WI38 (cell line): ENCODE measurements around the gene SENP7.
A peak's percentile ranks its signal among the peaks of the same experiment; 100 is the strongest.
"Not testable (repeated sequence)": the region's sequence is repeated elsewhere in the genome, so short reads cannot be mapped to it uniquely, and the experiment has no call there.

ENCODE experiments used
- H3K4me3 ChIP-seq: 2 replicates; pipeline ENCODE4 v1.5.1; 2011; ENCODE audit warnings: low read depth, mild to moderate bottlenecking, control low read depth, low read length
- TF ChIP-seq, protein P1 (sequence below): IDR thresholded peaks from 2 replicates; pipeline ENCODE4 v1.5.1; 2012; ENCODE audit warnings: low read depth, mild to moderate bottlenecking, control low read depth, low read length

Gene SENP7

GRCh38 chr3:101466465-101467309 is 46.3 kb downstream of the SENP7 start:
- H3K4me3 ChIP-seq = peak overlapping the region; percentile 27; the same call in 1 of the 2 replicates
- TF ChIP-seq, protein P1, sequence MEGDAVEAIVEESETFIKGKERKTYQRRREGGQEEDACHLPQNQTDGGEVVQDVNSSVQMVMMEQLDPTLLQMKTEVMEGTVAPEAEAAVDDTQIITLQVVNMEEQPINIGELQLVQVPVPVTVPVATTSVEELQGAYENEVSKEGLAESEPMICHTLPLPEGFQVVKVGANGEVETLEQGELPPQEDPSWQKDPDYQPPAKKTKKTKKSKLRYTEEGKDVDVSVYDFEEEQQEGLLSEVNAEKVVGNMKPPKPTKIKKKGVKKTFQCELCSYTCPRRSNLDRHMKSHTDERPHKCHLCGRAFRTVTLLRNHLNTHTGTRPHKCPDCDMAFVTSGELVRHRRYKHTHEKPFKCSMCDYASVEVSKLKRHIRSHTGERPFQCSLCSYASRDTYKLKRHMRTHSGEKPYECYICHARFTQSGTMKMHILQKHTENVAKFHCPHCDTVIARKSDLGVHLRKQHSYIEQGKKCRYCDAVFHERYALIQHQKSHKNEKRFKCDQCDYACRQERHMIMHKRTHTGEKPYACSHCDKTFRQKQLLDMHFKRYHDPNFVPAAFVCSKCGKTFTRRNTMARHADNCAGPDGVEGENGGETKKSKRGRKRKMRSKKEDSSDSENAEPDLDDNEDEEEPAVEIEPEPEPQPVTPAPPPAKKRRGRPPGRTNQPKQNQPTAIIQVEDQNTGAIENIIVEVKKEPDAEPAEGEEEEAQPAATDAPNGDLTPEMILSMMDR = no peak

DNA sequence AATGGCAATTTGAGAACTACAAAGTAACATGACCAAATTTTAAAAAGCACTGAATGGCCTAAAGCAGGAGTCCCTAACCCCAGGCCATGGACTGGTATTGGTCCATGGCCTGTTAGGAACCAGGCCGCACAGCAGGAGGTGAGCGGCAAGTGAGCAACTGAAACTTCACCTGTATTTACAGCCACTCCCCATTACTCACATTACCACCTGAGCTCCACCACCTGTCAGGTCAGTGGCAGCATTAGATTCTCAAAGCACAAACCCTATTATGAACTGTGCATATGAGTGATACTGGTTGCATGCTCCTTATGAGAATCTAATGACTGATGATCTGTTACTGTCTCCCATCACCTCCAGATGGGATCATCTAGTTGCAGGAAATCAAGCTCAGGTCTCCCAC is 48.8 kb downstream of the SENP7 start:
- TF ChIP-seq, protein P1 = no peak
- no peak overlapping the region for H3K4me3 ChIP-seq

DNA sequence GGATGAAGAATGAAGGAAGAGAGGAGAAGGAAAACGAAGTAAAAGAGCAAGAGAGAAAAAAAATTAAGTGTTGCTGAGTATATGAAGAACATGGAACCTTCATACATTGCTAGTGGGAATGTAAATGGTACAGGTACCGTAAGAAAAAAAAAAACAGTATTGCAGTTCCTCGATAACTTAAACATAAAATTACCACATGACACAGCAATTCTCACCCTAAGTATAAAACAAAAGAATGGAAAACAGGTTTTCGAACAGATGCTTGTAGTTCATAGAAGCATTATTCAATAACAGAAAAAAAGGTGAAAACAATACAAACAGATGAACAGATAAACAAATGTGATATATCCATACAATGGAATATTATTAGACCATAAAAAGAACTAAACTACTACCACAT is 51.6 kb downstream of the SENP7 start:
- no peak overlapping the region for H3K4me3 ChIP-seq
- TF ChIP-seq, protein P1 = no peak

DNA sequence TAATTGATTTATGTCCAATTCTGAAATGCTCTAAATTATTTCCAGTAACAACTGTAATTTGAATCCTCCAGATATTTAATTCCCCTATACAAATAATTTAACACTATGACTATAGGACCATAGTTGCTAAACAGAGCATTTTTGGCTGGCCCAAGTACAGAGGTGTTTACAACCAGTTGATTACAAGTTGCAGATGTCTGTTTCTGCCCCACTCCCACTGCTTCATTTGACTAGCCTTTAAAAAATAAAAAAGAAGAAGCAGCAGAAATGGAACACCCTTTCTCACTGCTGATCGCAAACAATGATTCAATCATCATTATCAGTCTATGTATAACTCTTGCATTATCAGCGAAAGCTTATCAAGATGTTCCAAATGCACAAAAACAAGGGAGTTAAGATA is 54.6 kb downstream of the SENP7 start:
- TF ChIP-seq, protein P1 = no peak
- no peak overlapping the region for H3K4me3 ChIP-seq

GRCh38 chr3:101454629-101455028 is 58.4 kb downstream of the SENP7 start:
- TF ChIP-seq, protein P1 = no peak
- no peak overlapping the region for H3K4me3 ChIP-seq

DNA sequence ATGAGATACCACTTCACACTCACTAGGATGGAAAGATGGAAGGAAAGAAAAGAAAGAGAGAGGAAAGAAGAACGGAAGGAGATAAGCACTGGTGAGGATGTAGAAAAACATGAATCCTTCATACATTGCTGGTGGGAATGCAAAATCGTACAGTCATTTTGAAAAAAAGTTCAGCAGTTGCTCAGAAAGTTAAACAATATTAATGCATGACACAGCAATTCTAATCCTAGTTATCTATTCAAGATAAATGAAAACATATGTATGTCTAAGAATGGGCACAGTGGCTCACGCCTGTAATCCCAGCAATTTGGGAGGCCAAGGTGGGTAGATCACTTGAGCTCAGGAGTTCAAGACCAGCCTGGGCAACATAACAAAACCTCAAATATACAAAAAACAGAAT is 59.1 kb downstream of the SENP7 start:
- H3K4me3 ChIP-seq = no peak overlapping the region
- TF ChIP-seq, protein P1 = no peak

DNA sequence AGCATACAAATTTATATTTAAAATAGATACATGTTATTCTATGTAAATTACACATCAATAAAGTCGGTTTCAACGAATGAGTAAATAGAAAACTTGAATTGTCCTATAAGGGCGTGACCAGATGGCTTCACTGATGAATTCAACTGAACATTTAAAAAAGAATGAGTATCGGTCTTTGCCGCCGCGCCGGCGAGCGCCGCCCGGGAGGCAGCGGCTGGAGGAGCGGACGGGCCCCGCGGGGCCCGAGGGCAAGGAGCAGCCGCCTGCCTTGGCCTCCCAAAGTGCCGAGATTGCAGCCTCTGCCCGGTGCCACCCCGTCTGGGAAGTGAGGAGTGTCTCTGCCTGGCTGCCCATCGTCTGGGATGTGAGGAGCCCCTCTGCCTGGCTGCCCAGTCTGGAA is 74.4 kb downstream of the SENP7 start:
- H3K4me3 ChIP-seq = not testable (repeated sequence)

GRCh38 chr3:101433652-101434051 is 79.4 kb downstream of the SENP7 start:
- H3K4me3 ChIP-seq = no peak overlapping the region
- TF ChIP-seq, protein P1 = no peak
